ENCODE measurements around the gene IGLL5. TPM values are rescaled to one million over a fixed set of nuclear protein-coding genes. Genes with fewer than 3 reads are reported as not detected.

Gene IGLL5
- total and polyA plus RNA-seq, 9 of the 15 experiments (the other 6 are each of a cell fraction or from before 2014, with no cell fraction given) = not detected

DNA sequence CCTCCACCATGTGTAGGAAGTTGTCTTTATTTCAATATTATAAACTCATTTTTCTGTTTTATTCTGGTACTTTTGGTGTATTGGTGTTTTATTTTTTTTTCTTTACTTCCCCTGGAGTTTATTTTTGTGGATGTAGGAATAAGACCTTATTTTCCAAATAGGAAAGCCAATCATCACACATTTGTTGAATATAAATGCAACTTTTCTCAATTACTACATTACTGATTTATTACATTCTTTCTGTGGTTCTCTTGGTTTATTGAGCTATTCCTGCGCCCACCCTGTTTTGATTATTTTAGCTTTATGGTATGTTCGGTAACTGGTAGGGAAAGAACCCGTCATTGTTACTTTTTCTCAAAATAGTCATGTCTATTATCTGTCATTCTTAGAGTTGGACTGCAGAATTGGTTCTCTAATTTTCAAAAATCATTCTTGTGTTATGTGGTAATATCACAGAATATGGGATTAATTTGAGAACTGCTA, 3.6 kb downstream of the IGLL5 start (continued):
- peak; percentile 56; the same call in 1 of the 2 replicates for TF ChIP-seq STAT6 (CRISPR knock-in tag; IDR thresholded peaks at IDR 0.05)
- TF ChIP-seq NFXL1 (CRISPR knock-in tag; IDR thresholded peaks at IDR 0.05) = no peak
- TF ChIP-seq PHF21A (IDR thresholded peaks at IDR 0.05; ENCODE audit: borderline replicate concordance, low read depth) = 0 out of 2 replicates have a peak, but pooled peaks have one; percentile 51
- no peak for TF ChIP-seq KAT2B (IDR thresholded peaks at IDR 0.05; ENCODE audit: low read depth, low read length)
- TF ChIP-seq ZNF274 (IDR thresholded peaks at IDR 0.05; ENCODE audit: borderline replicate concordance, low read depth, low read length) = no peak
- TF ChIP-seq, protein P1, sequence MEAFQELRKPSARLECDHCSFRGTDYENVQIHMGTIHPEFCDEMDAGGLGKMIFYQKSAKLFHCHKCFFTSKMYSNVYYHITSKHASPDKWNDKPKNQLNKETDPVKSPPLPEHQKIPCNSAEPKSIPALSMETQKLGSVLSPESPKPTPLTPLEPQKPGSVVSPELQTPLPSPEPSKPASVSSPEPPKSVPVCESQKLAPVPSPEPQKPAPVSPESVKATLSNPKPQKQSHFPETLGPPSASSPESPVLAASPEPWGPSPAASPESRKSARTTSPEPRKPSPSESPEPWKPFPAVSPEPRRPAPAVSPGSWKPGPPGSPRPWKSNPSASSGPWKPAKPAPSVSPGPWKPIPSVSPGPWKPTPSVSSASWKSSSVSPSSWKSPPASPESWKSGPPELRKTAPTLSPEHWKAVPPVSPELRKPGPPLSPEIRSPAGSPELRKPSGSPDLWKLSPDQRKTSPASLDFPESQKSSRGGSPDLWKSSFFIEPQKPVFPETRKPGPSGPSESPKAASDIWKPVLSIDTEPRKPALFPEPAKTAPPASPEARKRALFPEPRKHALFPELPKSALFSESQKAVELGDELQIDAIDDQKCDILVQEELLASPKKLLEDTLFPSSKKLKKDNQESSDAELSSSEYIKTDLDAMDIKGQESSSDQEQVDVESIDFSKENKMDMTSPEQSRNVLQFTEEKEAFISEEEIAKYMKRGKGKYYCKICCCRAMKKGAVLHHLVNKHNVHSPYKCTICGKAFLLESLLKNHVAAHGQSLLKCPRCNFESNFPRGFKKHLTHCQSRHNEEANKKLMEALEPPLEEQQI (IDR thresholded peaks at IDR 0.05) = no peak

All from K562 (cell line).